Measurements from ENCODE around the gene GTF2E1. TPM values are rescaled to one million over a fixed set of nuclear protein-coding genes. Genes with fewer than 3 reads are reported as not detected.
"Not testable (repeated sequence)": the region's sequence is repeated elsewhere in the genome, so short reads cannot be mapped to it uniquely, and the experiment has no call there.

Gene GTF2E1
- total RNA-seq, 1 experiment from 2014 or later, result 35.4 TPM

- in situ Hi-C loops (cut with HindIII; ENCODE audit: low sequenced_read_pairs), result no loop called here
- DNase-seq (ENCODE audit: low spot score), result no peak
These were observed 9.7 kb downstream of the GTF2E1 start for GRCh38 chr3:120752230-120752629.

- no peak for DNase-seq (ENCODE audit: low spot score)
- in situ Hi-C loops (cut with HindIII; ENCODE audit: low sequenced_read_pairs), result no loop called here
These were observed 10.3 kb downstream of the GTF2E1 start for GRCh38 chr3:120752865-120753264.

GRCh38 chr3:120753810-120754209 lies 11.3 kb downstream of the GTF2E1 start:
- no peak for DNase-seq (ENCODE audit: low spot score)
- in situ Hi-C loops (cut with HindIII; ENCODE audit: low sequenced_read_pairs), result no loop called here

- in situ Hi-C loops (cut with HindIII; ENCODE audit: low sequenced_read_pairs), result no loop called here
These were observed 13.5 kb downstream of the GTF2E1 start for GRCh38 chr3:120756061-120756460.

GRCh38 chr3:120758551-120758950 lies 16.0 kb downstream of the GTF2E1 start:
- DNase-seq (ENCODE audit: low spot score); in situ Hi-C loops (cut with HindIII; ENCODE audit: low sequenced_read_pairs): not testable (repeated sequence)

More at GRCh38 chr3:120756061-120756460, 13.5 kb downstream of the GTF2E1 start:
- no peak for DNase-seq (ENCODE audit: low spot score)

- no peak for DNase-seq (ENCODE audit: low spot score)
- in situ Hi-C loops (cut with HindIII; ENCODE audit: low sequenced_read_pairs), result no loop called here
These were observed 20.1 kb downstream of the GTF2E1 start for GRCh38 chr3:120762615-120763014.

- no peak for DNase-seq (ENCODE audit: low spot score)
- in situ Hi-C loops (cut with HindIII; ENCODE audit: low sequenced_read_pairs), result no loop called here
These were observed 21.1 kb downstream of the GTF2E1 start for GRCh38 chr3:120763601-120764000.

GRCh38 chr3:120764206-120764605 lies 21.7 kb downstream of the GTF2E1 start:
- in situ Hi-C loops (cut with HindIII; ENCODE audit: low sequenced_read_pairs), result no loop called here
- no peak for DNase-seq (ENCODE audit: low spot score)

GRCh38 chr3:120765830-120766493 lies 23.4 kb downstream of the GTF2E1 start:
- DNase-seq (ENCODE audit: low spot score), result peak; percentile 25
- in situ Hi-C loops (cut with HindIII; ENCODE audit: low sequenced_read_pairs), result no loop called here

GRCh38 chr3:120766576-120766975 lies 24.0 kb downstream of the GTF2E1 start:
- in situ Hi-C loops (cut with HindIII; ENCODE audit: low sequenced_read_pairs), result no loop called here
- DNase-seq (ENCODE audit: low spot score), result peak; percentile 71

GRCh38 chr3:120767106-120767505 lies 24.6 kb downstream of the GTF2E1 start:
- in situ Hi-C loops (cut with HindIII; ENCODE audit: low sequenced_read_pairs), result no loop called here
- DNase-seq (ENCODE audit: low spot score), result peak; percentile 67

GRCh38 chr3:120769436-120769835 lies 26.9 kb downstream of the GTF2E1 start:
- in situ Hi-C loops (cut with HindIII; ENCODE audit: low sequenced_read_pairs), result no loop called here
- no peak for DNase-seq (ENCODE audit: low spot score)

- no peak for DNase-seq (ENCODE audit: low spot score)
- in situ Hi-C loops (cut with HindIII; ENCODE audit: low sequenced_read_pairs), result no loop called here
These were observed 28.3 kb downstream of the GTF2E1 start for GRCh38 chr3:120770891-120771290.

GRCh38 chr3:120772081-120772480 lies 29.5 kb downstream of the GTF2E1 start:
- DNase-seq (ENCODE audit: low spot score), result no peak
- in situ Hi-C loops (cut with HindIII; ENCODE audit: low sequenced_read_pairs), result no loop called here

- in situ Hi-C loops (cut with HindIII; ENCODE audit: low sequenced_read_pairs), result no loop called here
- DNase-seq (ENCODE audit: low spot score), result no peak
These were observed 31.4 kb downstream of the GTF2E1 start for GRCh38 chr3:120773932-120774331.

GRCh38 chr3:120775411-120775810 lies 32.9 kb downstream of the GTF2E1 start:
- DNase-seq (ENCODE audit: low spot score), result no peak
- in situ Hi-C loops (cut with HindIII; ENCODE audit: low sequenced_read_pairs), result no loop called here

- in situ Hi-C loops (cut with HindIII; ENCODE audit: low sequenced_read_pairs), result no loop called here
- DNase-seq (ENCODE audit: low spot score), result no peak
These were observed 36.2 kb downstream of the GTF2E1 start for GRCh38 chr3:120778776-120779175.

GRCh38 chr3:120780977-120781376 lies 38.4 kb downstream of the GTF2E1 start:
- no peak for DNase-seq (ENCODE audit: low spot score)
- in situ Hi-C loops (cut with HindIII; ENCODE audit: low sequenced_read_pairs), result no loop called here

GRCh38 chr3:120785832-120786231 lies 43.3 kb downstream of the GTF2E1 start:
- in situ Hi-C loops (cut with HindIII; ENCODE audit: low sequenced_read_pairs); DNase-seq (ENCODE audit: low spot score): not testable (repeated sequence)

- no peak for DNase-seq (ENCODE audit: low spot score)
- in situ Hi-C loops (cut with HindIII; ENCODE audit: low sequenced_read_pairs), result no loop called here
These were observed 48.5 kb downstream of the GTF2E1 start for GRCh38 chr3:120791010-120791409.

GRCh38 chr3:120791913-120792312 lies 49.4 kb downstream of the GTF2E1 start:
- peak; percentile 26 for DNase-seq (ENCODE audit: low spot score)
- in situ Hi-C loops (cut with HindIII; ENCODE audit: low sequenced_read_pairs), result no loop called here

Data from G401 (cell line).